Activated gamma-delta T cell (primary cell): ENCODE measurements around the gene CASR.

Source experiments
- DNase-seq: peaks from one replicate; lab custom pipeline; 2025; lab: John Stamatoyannopoulos, UW

CASR gene

DNA sequence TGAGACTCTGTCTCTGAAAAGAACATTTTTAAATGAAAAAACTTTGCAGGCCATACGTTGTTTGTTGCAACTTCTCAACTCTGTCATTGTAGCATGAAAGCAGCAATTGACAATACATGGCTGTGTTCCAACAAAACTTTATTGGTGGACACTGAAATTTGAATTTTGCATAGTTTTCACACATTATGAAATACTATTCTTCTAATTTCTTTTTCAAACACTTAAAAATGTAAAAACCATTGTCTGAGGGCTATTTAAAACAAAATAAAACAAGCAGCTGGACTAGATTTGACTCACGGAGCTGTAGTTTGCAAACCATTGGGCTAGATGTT lies 123.1 kb downstream of the CASR start:
- DNase-seq: no peak

DNA sequence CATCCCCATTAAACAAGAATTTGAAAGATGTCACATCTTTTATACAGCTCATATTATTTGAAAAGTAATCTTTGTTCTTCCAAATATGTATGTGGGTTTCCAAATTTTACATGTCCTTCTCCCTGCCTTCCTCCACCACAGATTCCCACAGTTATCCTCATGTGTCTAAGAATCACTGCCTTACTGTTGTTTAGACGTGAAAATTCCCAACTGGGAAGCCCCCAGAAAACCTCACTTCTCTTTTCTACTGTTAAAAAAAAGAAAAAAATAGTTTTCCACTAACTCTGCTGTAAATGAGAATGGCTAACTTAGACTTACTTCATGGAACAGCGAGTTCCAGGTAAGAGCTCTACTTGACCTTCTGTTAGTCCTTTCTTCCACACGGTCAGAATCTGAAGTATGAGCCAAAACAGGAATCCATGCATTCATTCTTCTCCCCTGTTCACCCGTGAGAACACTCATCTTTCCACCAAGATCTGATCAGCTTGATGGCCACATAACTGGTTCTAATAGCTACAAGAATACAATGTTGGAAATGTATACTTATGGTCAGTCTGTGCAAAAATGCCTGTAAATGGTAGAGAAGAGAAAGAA lies 123.7 kb downstream of the CASR start:
- DNase-seq: no peak

DNA sequence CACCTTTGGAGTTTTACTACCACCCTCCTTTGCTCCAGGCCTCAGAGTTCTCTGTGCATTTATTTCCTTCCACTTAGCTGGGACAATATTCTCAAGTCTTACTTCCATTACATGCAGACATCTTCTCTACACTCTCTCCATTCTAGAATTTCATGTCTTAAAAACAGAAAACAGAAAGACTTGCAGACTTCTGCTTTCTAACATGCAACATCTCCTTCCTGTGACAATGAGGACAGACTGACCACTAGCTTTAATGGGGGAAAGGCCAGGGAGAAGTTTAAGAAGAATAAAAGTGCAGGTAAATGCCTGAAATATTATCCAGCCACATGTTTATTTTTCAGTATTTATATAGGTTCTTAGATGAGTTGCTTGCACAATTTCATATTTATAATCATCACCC lies 124.5 kb downstream of the CASR start:
- DNase-seq: no peak

DNA sequence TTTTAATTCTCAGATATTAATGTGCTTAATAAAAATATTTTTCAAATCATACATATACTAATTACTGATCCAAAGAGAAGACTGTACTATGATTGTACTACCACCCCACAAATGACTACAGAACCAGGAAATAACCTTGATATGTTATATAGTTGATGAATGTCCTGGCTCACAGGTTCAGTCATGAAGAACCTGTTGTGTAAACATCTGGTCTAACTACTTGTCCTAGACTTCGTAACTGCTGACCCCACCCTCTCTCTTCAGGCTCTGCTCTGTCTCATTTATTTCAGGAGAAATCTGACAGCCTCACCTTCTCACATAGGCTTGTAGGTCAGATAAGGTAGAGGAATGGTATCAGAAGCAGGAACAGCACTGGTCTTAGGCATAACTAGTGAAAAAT lies 126.9 kb downstream of the CASR start:
- DNase-seq: no peak

DNA sequence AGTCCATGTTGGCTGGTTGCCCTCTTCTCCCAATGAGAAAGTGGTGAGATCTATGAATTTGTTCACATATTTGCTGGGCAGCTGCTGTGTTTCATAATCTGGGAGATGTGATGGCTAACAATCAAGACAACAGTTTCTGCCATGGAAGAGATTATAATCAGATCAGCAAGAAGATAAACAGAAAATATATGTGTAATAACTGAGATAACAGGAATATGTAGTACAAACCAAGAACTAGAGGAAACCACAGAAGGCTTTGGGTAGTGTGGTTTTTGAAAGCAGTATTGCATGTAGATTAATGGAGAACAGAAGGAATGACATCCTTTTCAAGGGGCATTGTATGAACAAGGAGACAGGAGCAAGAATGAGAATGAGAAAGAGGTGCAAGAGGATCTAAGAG lies 129.4 kb downstream of the CASR start:
- DNase-seq: no peak

DNA sequence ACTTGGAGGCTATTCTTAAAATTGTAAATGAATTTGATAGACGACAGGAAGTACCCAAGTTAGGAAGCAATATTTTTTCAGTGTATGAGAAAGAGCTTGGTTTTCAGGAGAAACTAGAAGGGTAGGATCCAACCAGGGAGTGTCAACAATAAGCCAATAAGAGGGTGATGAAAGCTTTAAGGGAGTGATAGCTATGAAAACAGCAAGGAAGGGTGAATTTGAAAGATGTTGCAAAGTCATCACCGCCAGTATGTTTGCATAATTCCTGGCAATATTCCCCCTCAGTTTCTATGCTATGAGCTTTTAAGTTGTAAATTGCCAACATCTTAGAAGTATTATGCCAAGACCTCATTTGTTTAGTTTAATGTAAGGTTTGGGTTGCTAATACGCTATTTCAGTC lies 129.8 kb downstream of the CASR start:
- DNase-seq: no peak

DNA sequence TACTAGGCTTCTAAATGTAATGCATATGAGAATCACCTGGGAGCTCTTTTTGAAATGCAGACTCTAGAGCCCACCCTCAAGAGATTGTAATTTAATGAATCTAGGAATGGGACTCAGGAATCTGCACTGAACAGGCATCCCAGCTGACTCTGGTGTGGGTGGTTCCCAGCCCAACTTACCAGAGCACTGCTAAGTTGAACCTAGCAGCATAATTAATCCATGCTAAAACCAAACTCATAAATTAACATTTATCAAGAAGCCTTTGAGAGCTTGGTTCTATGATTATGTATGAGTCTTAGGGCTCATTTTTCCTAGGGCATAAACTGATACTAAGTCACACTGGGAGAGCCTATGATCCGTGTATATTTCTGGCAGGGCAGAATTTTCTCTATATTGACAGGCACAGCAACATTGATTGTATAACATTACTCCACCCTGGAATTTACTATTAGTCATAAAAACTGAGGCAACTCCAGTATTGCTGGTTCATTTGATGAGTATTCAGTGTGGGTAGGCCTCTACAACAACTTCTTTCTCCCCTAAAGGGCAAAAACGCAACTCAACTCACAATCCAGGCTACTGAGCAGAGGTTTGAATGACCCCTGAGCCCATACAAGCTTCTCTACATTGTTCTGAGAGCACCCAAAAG lies 130.9 kb downstream of the CASR start:
- DNase-seq: no peak

DNA sequence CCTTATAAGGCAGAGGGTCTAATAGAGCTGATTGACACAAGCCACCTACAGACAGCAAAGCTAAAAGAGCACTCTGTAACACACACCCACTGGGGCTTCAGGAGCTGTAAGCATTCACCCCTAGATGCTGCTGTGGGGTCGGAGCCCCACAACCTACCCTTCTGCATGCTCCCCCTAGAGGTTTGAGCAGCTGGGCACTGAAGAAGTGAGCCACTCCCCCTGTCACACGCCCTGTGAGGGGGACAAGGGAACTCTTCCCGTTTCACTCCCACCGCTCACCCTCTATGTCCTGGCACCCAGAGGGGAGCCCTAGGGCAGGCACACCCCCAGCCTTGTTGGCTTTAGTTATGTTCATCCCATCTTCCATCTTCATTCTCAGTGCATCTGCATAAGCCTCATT lies 132.2 kb downstream of the CASR start:
- DNase-seq: no peak

DNA sequence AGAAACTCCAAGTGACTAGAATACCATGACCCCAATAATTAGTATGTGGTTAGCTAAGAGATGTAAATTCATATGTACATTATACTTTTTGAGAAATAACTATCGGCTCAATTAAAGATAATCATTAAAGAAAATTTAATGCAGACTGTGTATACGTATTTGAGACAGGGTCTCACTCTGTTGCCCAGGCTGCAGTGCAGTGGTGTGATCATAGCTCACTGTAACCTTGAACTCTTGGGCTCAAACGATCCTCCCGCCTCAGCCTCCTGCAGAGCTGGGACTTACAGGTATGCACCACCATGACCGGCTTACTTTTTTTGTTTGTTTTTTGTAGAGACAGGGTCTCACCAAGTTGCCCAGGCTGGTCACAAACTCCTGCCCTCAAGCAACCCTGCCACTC lies 132.9 kb downstream of the CASR start:
- no peak for DNase-seq

DNA sequence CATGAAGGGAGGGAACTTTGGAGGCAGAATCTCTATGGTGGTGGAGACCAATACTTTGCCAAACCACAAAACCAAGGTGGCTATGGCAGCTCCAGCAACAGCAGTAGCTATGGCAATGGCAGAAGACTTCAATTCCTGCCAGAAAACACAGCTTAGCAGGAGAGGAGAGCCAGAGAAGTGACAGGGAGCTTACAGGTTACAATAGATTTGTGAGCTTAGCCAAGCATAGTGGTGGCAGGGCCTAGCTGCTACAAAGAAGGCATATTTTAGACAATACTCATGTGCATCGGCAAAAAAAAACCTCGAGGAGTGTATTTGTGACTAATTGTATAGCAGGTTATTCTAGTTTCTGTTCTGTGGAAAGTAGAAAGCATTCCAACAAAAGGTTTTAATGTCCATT lies 135.2 kb downstream of the CASR start:
- no peak for DNase-seq

DNA sequence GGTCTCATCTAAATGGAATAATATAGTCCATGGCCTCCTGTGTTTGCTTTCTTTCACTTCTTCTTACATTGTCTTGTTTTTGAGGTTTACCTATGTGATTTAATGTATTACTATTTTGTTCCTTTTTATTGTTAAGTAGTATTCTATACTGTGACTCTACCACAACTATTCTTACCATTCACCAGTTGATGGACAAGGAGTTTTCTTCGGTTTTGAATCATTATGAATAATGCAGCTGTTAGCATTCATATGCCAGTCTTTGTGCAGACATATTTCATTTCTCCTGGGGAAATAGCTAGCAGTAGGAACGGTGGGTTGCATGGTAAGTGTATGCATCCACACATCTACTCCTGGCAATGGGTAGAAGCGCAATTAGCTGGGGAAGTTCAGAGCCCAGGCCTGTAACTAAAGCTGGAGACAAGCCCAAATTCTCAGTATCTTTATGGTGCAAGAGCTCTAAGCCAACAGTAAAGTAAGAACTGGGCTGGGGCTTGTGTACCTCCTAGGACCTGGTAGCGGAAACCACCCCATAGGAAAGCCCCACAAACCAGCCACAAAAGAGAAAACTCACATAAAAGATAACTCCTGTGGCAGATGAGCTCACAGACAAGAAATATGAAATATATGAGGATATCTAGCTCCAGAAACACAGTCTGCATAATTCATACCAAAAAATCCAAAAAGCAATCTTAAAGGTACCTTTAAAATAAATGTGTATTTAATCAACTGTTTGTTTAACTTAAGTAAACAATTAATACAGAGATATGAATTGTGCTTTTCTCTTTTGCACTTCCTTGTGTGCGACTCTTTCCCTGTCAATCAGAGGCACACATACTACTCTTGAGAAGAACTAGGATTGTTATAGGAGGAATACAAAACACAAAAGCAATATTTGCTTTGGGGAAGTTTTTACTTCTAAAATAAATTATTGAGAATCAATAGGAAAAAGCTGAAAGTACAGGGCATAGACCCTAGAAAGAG lies 138.9 kb downstream of the CASR start:
- DNase-seq: no peak

DNA sequence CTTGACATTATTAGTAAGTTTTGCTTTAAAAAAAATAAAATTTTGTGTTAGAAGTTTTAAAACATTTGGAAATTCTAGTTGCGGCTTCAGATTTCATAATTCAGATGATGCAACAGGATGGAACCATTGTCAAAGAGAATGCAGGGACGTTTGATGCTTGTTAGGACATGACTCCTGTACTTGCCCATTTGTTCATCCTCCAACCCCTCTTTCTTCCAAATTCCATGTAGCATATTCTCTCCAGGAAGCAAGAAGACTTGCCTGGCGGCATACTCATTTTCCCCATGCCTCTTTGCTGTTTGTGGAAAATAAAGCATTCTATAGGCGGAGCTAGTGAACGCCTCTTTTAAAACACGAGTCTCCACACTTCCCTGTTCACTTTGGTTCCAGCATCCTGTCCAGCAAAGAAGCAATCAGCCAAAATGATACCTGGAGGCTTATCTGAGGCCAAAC lies 141.4 kb downstream of the CASR start, which contains the start of gene CSTA:
Gene CSTA, plus strand, starts transcription at position 378 of the 453 bp plus-strand sequence. Its CDS starts 45 bp downstream, at position 423.
- no peak for DNase-seq

DNA sequence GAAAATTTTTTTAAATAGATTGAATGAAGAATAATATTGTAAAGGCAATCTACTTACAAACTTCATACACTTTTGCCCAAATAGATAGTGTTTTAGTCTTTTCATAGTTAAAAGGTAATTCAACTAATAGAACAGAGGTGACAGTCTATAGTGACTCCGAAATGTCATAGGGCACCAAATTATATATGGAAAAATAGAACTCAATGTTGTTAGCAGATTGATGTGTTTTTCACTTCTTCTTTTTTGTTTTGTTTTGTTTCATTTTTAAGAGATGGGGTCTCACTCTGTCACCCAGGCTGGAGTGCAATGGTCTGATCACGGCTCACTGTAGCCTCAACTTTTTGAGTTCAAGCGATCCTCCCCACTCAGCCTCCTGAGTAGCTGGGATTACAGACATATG lies 142.3 kb downstream of the CASR start:
- DNase-seq: no peak

DNA sequence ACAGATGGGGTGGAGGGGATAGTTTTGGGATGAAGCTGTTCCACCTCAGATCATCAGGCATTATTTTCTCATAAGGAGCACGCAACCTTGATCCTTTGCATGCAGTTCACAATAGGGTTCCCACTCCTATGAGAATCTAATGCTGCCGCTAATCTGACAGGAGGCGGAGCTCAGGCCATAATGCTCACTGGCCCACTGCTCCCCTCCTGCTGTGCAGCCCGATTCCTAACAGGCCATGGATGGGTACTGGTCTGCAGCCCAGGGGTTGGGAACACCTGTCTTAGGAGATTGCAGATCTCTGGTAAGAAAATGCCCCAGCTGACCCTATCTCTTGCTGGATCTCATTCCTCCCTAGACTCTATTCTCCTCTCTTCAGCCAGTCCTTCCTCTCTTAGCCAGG lies 148.4 kb downstream of the CASR start:
- no peak for DNase-seq

DNA sequence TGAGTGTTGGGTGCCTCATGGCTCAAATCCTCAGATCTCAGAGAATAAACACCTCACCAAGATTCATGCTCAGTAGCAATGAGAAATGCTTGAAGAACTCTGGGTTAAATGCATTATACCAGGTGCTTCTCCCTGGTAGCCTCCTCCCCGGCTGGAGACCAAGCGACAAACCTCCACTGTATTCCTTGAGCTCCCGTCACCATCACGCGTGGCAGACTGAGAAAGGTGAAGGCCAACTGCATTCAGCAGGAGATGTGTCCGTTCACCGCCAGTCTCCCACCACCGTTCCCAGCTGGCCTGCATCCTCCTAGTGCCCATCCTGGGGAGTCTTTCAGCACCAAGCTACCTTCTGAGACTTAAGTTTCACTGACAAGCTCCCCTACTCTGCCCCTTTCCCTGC lies 149.1 kb downstream of the CASR start:
- DNase-seq: no peak
